Activated naive CD8-positive, alpha-beta T cell treated with anti-CD3 and anti-CD28 coated beads, Interleukin-2, amount 50 U/mL, for 16 hours (primary cell): ENCODE results near the gene OIT3.
"Not testable (repeated sequence)": the region's sequence is repeated elsewhere in the genome, so short reads cannot be mapped to it uniquely, and the experiment has no call there.

Experiments
- DNase-seq: peaks from one replicate; pipeline ENCODE4 v3.0.0-alpha.2; 2020; ENCODE audit warnings: low read depth, low spot score

Gene OIT3

GRCh38 chr10:72903941-72904446, 10.5 kb downstream of the OIT3 start:
- DNase-seq = not testable (repeated sequence)

GRCh38 chr10:72904806-72905205, 11.3 kb downstream of the OIT3 start:
- DNase-seq = no peak

GRCh38 chr10:72906446-72906845, 12.9 kb downstream of the OIT3 start:
- no peak for DNase-seq

- DNase-seq = no peak
These were observed 17.2 kb downstream of the OIT3 start for GRCh38 chr10:72910705-72911104.

GRCh38 chr10:72911758-72912157, 18.2 kb downstream of the OIT3 start:
- DNase-seq = no peak

- DNase-seq = no peak
These were observed 19.2 kb downstream of the OIT3 start for GRCh38 chr10:72912736-72913135.

- DNase-seq = no peak
These were observed 19.7 kb downstream of the OIT3 start for GRCh38 chr10:72913287-72913686.

GRCh38 chr10:72917201-72917600, 23.7 kb downstream of the OIT3 start:
- not testable (repeated sequence) for DNase-seq

GRCh38 chr10:72917803-72918332, 24.3 kb downstream of the OIT3 start:
- DNase-seq = not testable (repeated sequence)

- no peak for DNase-seq
These were observed 24.8 kb downstream of the OIT3 start for GRCh38 chr10:72918352-72918751.

- not testable (repeated sequence) for DNase-seq
These were observed 27.7 kb downstream of the OIT3 start for GRCh38 chr10:72921147-72921683.

GRCh38 chr10:72924351-72924750, 30.8 kb downstream of the OIT3 start:
- no peak for DNase-seq

GRCh38 chr10:72925951-72926465, 32.5 kb downstream of the OIT3 start:
- DNase-seq = no peak

- no peak for DNase-seq
These were observed 33.9 kb downstream of the OIT3 start for GRCh38 chr10:72927485-72927884.

- DNase-seq = no peak
These were observed 35.3 kb downstream of the OIT3 start for GRCh38 chr10:72928798-72929197.

GRCh38 chr10:72930276-72930675, 36.7 kb downstream of the OIT3 start:
- DNase-seq = no peak

- DNase-seq = no peak
These were observed 38.9 kb downstream of the OIT3 start for GRCh38 chr10:72932259-72933015.

GRCh38 chr10:72935361-72935760, 41.8 kb downstream of the OIT3 start:
- no peak for DNase-seq

- DNase-seq = no peak
These were observed 50.1 kb downstream of the OIT3 start for GRCh38 chr10:72943498-72944234.

GRCh38 chr10:72946963-72947362, 53.4 kb downstream of the OIT3 start:
- no peak for DNase-seq

GRCh38 chr10:72948762-72949161, 55.2 kb downstream of the OIT3 start:
- no peak for DNase-seq

GRCh38 chr10:72951760-72952159, 58.2 kb downstream of the OIT3 start:
- no peak for DNase-seq
